GM23248 (cell line): ENCODE data around the gene CDKN2AIP. TPM values are rescaled to one million over a fixed set of nuclear protein-coding genes. Genes with fewer than 3 reads are reported as not detected.

ENCODE experiments used
- DNase-seq: peaks from one replicate; pipeline ENCODE4 v3.0.0-alpha.2; 2015
- H2AFZ ChIP-seq: fragments of 200-600 bp; sonication (generic); 2 replicates; pipeline ENCODE4 v1.6.1; 2016; ENCODE audit warnings: antibody characterized with exemption
- H3F3A ChIP-seq: fragments of 200-600 bp; sonication (generic); 2 replicates; pipeline ENCODE4 v1.6.1; 2016; ENCODE audit warnings: mild to moderate bottlenecking, antibody characterized with exemption, mixed run types; ENCODE audit not compliant: insufficient read depth
- H3K27ac ChIP-seq: fragments of 200-600 bp; sonication (generic); 2 replicates; pipeline ENCODE4 v1.5.1; 2016; ENCODE audit warnings: mild to moderate bottlenecking
- H3K27me3 ChIP-seq: fragments of 200-600 bp; sonication (generic); replicated peaks from 2 replicates; pipeline ENCODE4 v1.6.1; 2016; ENCODE audit warnings: mild to moderate bottlenecking; ENCODE audit not compliant: insufficient read depth
- H3K36me3 ChIP-seq: fragments of 200-600 bp; sonication (generic); 2 replicates; pipeline ENCODE4 v1.6.1; 2016; ENCODE audit warnings: low read depth, mild to moderate bottlenecking
- H3K4me1 ChIP-seq: fragments of 200-600 bp; sonication (generic); 2 replicates; pipeline ENCODE4 v1.6.1; 2016; ENCODE audit warnings: mild to moderate bottlenecking; ENCODE audit not compliant: insufficient read depth
- H3K4me2 ChIP-seq: fragments of 200-600 bp; sonication (generic); one replicate; pipeline ENCODE4 v1.6.1; 2016; ENCODE audit warnings: mild to moderate bottlenecking; ENCODE audit not compliant: unreplicated experiment
- H3K4me3 ChIP-seq: fragments of 200-600 bp; sonication (generic); 2 replicates; pipeline ENCODE4 v1.5.1; 2016; ENCODE audit warnings: mild to moderate bottlenecking
- H3K79me2 ChIP-seq: fragments of 200-600 bp; sonication (generic); 2 replicates; pipeline ENCODE4 v1.6.1; 2016; ENCODE audit warnings: mild to moderate bottlenecking; ENCODE audit not compliant: insufficient read depth
- H3K9ac ChIP-seq: fragments of 200-600 bp; sonication (generic); 2 replicates; pipeline ENCODE4 v1.6.1; 2016; ENCODE audit warnings: mild to moderate bottlenecking
- H3K9me2 ChIP-seq: fragments of 200-600 bp; sonication (generic); 2 replicates; pipeline ENCODE4 v1.6.1; 2016; ENCODE audit warnings: mixed run types, mild to moderate bottlenecking, moderate library complexity; ENCODE audit not compliant: insufficient read depth
- H3K9me3 ChIP-seq: fragments of 200-600 bp; sonication (generic); one replicate; pipeline ENCODE4 v1.6.1; 2017; ENCODE audit warnings: low read depth
- H4K20me1 ChIP-seq: fragments of 200-600 bp; sonication (generic); 2 replicates; pipeline ENCODE4 v1.6.0; 2016; ENCODE audit not compliant: insufficient read depth
- EZH2 ChIP-seq: fragments of 200-600 bp; sonication (generic); IDR thresholded peaks from 2 replicates; pipeline ENCODE4 v1.6.1; 2018; ENCODE audit warnings: antibody characterized with exemption, mild to moderate bottlenecking; ENCODE audit not compliant: insufficient read depth, poor library complexity, severe bottlenecking
- EZH2phosphoT487 ChIP-seq: fragments of 200-600 bp; sonication (generic); IDR thresholded peaks from 2 replicates; pipeline ENCODE4 v1.6.1; 2018; ENCODE audit warnings: antibody characterized with exemption, moderate library complexity, mild to moderate bottlenecking, low read depth; ENCODE audit not compliant: insufficient read depth
- WGBS, 2 experiments: methylation state at CpG; one replicate each; pipeline ENCODE4 v1.1.6; 2015 to 2017; ENCODE audit warnings: low lambda C conversion rate in 2 of 2, low coverage in 1 of 2; ENCODE audit errors: missing lambda C conversion rate in 2 of 2; 5-methylcytosine and 5-hydroxymethylcytosine counted together
- in situ Hi-C: fragments of 300-500 bp; cut with MboI; formaldehyde crosslinking; loops from 2 replicates; pipeline ENCODE4 v1.15.0; 2020
- polyA plus RNA-seq: library from polyadenylated mRNA; unstranded; fragments of >200 nt; fragmentation: Nextera tagmentation; extraction: Ambion mirVana; gene quantifications from 2 replicates; pipeline ENCODE4 v1.2.1, GENCODE V29; 2016
- total RNA-seq: library from RNA; depleted of rRNA; stranded (reverse); fragments of >200 nt; shearing (Covaris generic); gene quantifications from 2 replicates; pipeline ENCODE4 v1.2.3, GENCODE V29; 2014

Gene CDKN2AIP
- total and polyA plus RNA-seq, 2 experiments from 2014 or later = 14.6 to 18.7 TPM

DNA sequence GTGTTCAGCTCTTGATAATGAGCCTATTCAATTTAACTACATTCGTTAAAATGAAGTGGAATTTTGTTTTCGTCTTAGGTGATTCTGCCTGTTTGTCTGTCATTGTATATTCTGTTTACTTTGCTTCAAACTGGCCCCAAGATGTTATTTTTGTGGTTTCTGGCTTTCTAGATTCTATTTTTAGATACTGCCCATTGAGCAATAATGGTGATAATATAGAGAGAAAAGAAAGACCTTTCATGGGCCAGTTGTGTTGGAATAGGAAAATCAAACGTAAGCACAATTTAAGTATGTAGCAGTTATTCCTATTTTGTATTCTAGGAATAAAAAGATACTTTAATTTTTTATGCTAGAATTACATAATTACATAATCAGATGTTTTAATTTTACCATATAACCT is 4.0 kb downstream of the CDKN2AIP start:
- H3K27ac ChIP-seq = no peak overlapping the region
- H4K20me1 ChIP-seq = peaks cover 6% of the 10 kb centered on the region; the same call in 1 of the 2 replicates
- no peak overlapping the region for H3K4me3 ChIP-seq
- TF ChIP-seq EZH2phosphoT487 = no peak
- no peak for TF ChIP-seq EZH2
- no peak overlapping the region for H3K9ac ChIP-seq
- H3K27me3 ChIP-seq = no peaks in the 10 kb centered on the region
- peaks cover 51% of the 10 kb centered on the region for H3K36me3 ChIP-seq
- H3K4me2 ChIP-seq = no peak overlapping the region
- no peak overlapping the region for H2AFZ ChIP-seq
- 98 to 99% methylated on average over 3 of the region's 3 CpGs for WGBS, 2 experiments
- DNase-seq = peak; percentile 32
- peaks cover 45% of the 10 kb centered on the region for H3F3A ChIP-seq
- peaks cover 55% of the 10 kb centered on the region for H3K79me2 ChIP-seq
- in situ Hi-C loops = no loop called here
- H3K9me3 ChIP-seq = no peaks in the 10 kb centered on the region
- no peaks in the 10 kb centered on the region for H3K9me2 ChIP-seq
- H3K4me1 ChIP-seq = peaks cover 34% of the 10 kb centered on the region

GRCh38 chr4:183449193-183449882 is 4.9 kb downstream of the CDKN2AIP start:
- Histone ChIP-seq H3K9me2 (no peaks in the 10 kb centered on the region), H3K27ac (peak overlapping the region; percentile 3; the same call in 1 of the 2 replicates), H3K4me3 (no peak overlapping the region), H3K27me3 (no peaks in the 10 kb centered on the region), H3K4me1 (peaks cover 34% of the 10 kb centered on the region), H3K9me3 (no peaks in the 10 kb centered on the region), H3K4me2 (no peak overlapping the region), H3K79me2 (peaks cover 55% of the 10 kb centered on the region), H4K20me1 (peaks cover 6% of the 10 kb centered on the region; the same call in 1 of the 2 replicates), H3F3A (peaks cover 42% of the 10 kb centered on the region), H2AFZ (no peak overlapping the region), H3K36me3 (peaks cover 51% of the 10 kb centered on the region), H3K9ac (no peak overlapping the region)
- TF ChIP-seq EZH2 = no peak
- no peak for TF ChIP-seq EZH2phosphoT487
- in situ Hi-C loops = no loop called here
- peak; percentile 51 for DNase-seq
- WGBS, 2 experiments = 83 to 86% methylated on average over 5 of the region's 5 CpGs

DNA sequence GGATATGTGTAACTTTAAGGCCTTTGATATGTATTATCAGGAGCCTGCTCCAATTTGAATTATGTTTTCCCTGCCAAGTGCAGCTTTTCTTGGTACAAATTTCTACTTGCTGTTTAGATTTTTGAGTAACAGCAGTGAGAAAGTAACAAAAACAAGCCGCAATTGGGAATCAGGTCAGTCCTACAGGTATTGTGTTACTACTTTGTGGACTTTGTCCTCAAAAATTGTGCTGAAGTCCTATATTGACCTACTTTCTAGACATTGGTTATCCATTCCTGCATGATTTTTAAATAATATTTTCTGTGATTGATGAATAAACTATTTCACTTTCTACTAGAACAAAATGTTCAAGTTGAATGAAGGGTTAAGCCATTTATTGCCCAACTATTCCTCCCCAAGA is 5.7 kb downstream of the CDKN2AIP start:
- peaks cover 6% of the 10 kb centered on the region; the same call in 1 of the 2 replicates for H4K20me1 ChIP-seq
- no peak overlapping the region for H3K4me2 ChIP-seq
- H2AFZ ChIP-seq = no peak overlapping the region
- no peaks in the 10 kb centered on the region for H3K27me3 ChIP-seq
- H3K9me3 ChIP-seq = no peaks in the 10 kb centered on the region
- no peak overlapping the region for H3K9ac ChIP-seq
- TF ChIP-seq EZH2 (no peak), EZH2phosphoT487 (no peak)
- H3K4me1 ChIP-seq = peaks cover 34% of the 10 kb centered on the region
- H3K27ac ChIP-seq = no peak overlapping the region
- peaks cover 51% of the 10 kb centered on the region for H3K79me2 ChIP-seq
- peaks cover 41% of the 10 kb centered on the region for H3F3A ChIP-seq
- H3K36me3 ChIP-seq = peaks cover 51% of the 10 kb centered on the region
- no peaks in the 10 kb centered on the region for H3K9me2 ChIP-seq
- DNase-seq = no peak
- in situ Hi-C loops = no loop called here
- WGBS, 2 experiments = 100% methylated on average over 1 of the region's 1 CpG
- H3K4me3 ChIP-seq = no peak overlapping the region

DNA sequence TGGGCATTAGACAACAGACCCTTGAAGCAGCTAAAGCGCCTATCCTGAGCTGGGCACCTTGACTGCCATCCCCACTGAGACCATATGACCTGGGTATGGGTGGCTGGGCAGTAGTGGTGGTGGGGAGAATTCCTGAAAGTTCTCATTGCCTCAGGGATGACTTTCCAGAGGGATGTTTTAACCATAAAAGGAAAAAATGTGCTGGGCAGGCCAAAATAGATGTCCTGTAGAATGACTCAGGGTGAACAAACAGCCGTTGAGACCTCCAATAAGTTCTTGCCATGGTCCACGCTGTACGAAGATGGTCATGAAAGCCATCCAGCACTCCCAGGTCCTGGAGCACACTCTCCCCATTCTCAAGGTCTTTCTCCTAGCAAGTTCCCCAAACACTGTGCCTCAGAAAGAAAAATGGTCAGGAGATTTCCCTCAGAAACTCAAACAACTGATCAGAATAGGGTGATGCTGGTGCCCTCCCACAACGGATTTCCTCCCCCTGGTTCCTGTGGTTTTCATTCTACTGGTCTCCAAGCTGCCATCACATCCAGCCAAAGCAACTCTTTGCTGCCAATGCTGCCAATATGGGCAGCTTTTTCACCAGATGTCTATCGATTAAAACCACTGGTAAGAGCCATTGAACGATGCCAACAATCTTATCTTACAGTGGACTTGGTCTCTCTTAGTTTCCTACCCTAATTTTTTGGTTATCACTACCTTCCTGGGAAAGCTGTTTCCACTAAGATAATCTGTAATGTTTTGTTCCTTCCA is 11.2 kb downstream of the CDKN2AIP start:
- no peaks in the 10 kb centered on the region for H3K9me3 ChIP-seq
- H3K36me3 ChIP-seq = peaks cover 13% of the 10 kb centered on the region; the same call in 1 of the 2 replicates
- TF ChIP-seq EZH2 = no peak
- no peak for TF ChIP-seq EZH2phosphoT487
- H3K4me3 ChIP-seq = no peak overlapping the region
- DNase-seq = no peak
- H3K27ac ChIP-seq = no peak overlapping the region
- in situ Hi-C loops = no loop called here
- no peak overlapping the region for H3K9ac ChIP-seq
- H3F3A ChIP-seq = 0 out of 2 replicates have a peak, but pooled peaks cover 9% of the 10 kb centered on the region
- no peak overlapping the region for H3K4me2 ChIP-seq
- no peaks in the 10 kb centered on the region for H3K27me3 ChIP-seq
- H2AFZ ChIP-seq = no peak overlapping the region
- no peaks in the 10 kb centered on the region for H4K20me1 ChIP-seq
- no peaks in the 10 kb centered on the region for H3K79me2 ChIP-seq
- 82 to 86% methylated on average over 7 of the region's 7 CpGs for WGBS, 2 experiments
- H3K9me2 ChIP-seq = no peaks in the 10 kb centered on the region
- no peaks in the 10 kb centered on the region for H3K4me1 ChIP-seq
